Neuronal stem cell (in vitro differentiated cells): Measurements from ENCODE around the gene PRM2.

Source experiments
- DNase-seq: peaks from one replicate; pipeline ENCODE4 v3.0.0-alpha.2; 2013; ENCODE audit warnings: low spot score
- H2AFZ ChIP-seq: one replicate; pipeline ENCODE4 v1.6.1; 2013; ENCODE audit warnings: mild to moderate bottlenecking, low read length, inconsistent platforms
- H2AK5ac ChIP-seq: 2 replicates; pipeline ENCODE4 v1.6.1; 2013; ENCODE audit warnings: low read depth, mild to moderate bottlenecking, inconsistent platforms, low read length, moderate library complexity, mixed read lengths
- H2BK120ac ChIP-seq: 2 replicates; pipeline ENCODE4 v1.6.1; 2013; ENCODE audit warnings: low read depth, mild to moderate bottlenecking, inconsistent platforms, low read length, moderate library complexity, mixed read lengths
- H2BK12ac ChIP-seq: one replicate; pipeline ENCODE4 v1.6.1; 2013; ENCODE audit warnings: low read length, inconsistent platforms
- H2BK15ac ChIP-seq: 2 replicates; pipeline ENCODE4 v1.6.1; 2013; ENCODE audit warnings: mild to moderate bottlenecking, low read length, inconsistent platforms, mixed read lengths
- H2BK5ac ChIP-seq: one replicate; pipeline ENCODE4 v1.6.1; 2013; ENCODE audit warnings: inconsistent platforms, mild to moderate bottlenecking, low read length, moderate library complexity
- H3K14ac ChIP-seq: one replicate; pipeline ENCODE4 v1.6.1; 2013; ENCODE audit warnings: low read length, inconsistent platforms
- H3K18ac ChIP-seq: 2 replicates; pipeline ENCODE4 v1.6.1; 2013; ENCODE audit warnings: low read length, inconsistent platforms
- H3K23ac ChIP-seq: 2 replicates; pipeline ENCODE4 v1.6.1; 2013; ENCODE audit warnings: low read depth, mild to moderate bottlenecking, mixed read lengths, low read length, inconsistent platforms; ENCODE audit not compliant: poor library complexity
- H3K27ac ChIP-seq: replicated peaks from 3 replicates; pipeline ENCODE4 v1.5.1; 2013; ENCODE audit warnings: low read length, inconsistent platforms
- H3K27me3 ChIP-seq, 3 experiments: 2 replicates each; pipeline ENCODE4 v1.6.1; 2013; ENCODE audit warnings: low read length in 3 of 3, mild to moderate bottlenecking in 2 of 3, inconsistent platforms in 1 of 3, low read depth in 1 of 3, mixed read lengths in 1 of 3, moderate library complexity in 1 of 3; ENCODE audit not compliant: control insufficient read depth in 3 of 3, insufficient read depth in 3 of 3
- H3K36me3 ChIP-seq, 2 donors: replicated peaks in 1 of 2; 2 replicates each; pipeline ENCODE4 v1.6.1; 2013; ENCODE audit warnings: low read length in 2 of 2; ENCODE audit not compliant: control insufficient read depth in 2 of 2, insufficient read depth in 2 of 2
- H3K4ac ChIP-seq: 2 replicates; pipeline ENCODE4 v1.6.1; 2013; ENCODE audit warnings: inconsistent platforms, mild to moderate bottlenecking, low read length, moderate library complexity
- H3K4me1 ChIP-seq, 2 donors: 1 replicate in 1 of 2; 2 replicates in 1 of 2; pipeline ENCODE4 v1.6.1; 2013; ENCODE audit warnings: low read length in 2 of 2, low read depth in 1 of 2; ENCODE audit not compliant: control insufficient read depth in 2 of 2, insufficient read depth in 1 of 2
- H3K4me2 ChIP-seq: one replicate; pipeline ENCODE4 v1.6.1; 2013; ENCODE audit warnings: mild to moderate bottlenecking, low read length, inconsistent platforms; ENCODE audit not compliant: insufficient read depth, poor library complexity, severe bottlenecking
- H3K4me3 ChIP-seq, 2 donors: 2 replicates each; pipeline ENCODE4 v1.5.1; 2013; ENCODE audit warnings: low read length in 2 of 2, mild to moderate bottlenecking in 2 of 2, inconsistent platforms in 1 of 2, moderate library complexity in 1 of 2
- H3K79me1 ChIP-seq: one replicate; pipeline ENCODE4 v1.6.1; 2013; ENCODE audit warnings: low read depth, mild to moderate bottlenecking, inconsistent platforms, low read length, moderate library complexity
- H3K9ac ChIP-seq: one replicate; pipeline ENCODE4 v1.6.1; 2013; ENCODE audit warnings: mild to moderate bottlenecking, low read depth, low read length, inconsistent platforms; ENCODE audit not compliant: poor library complexity
- H3K9me3 ChIP-seq, 2 donors: replicated peaks in 1 of 2; 2 replicates each; pipeline versions ENCODE3 to v1.6.1; 2013; ENCODE audit warnings: low read length in 2 of 2, mild to moderate bottlenecking in 2 of 2, inconsistent platforms in 1 of 2, low read depth in 1 of 2, mixed read lengths in 1 of 2, moderate library complexity in 1 of 2; ENCODE audit not compliant: control insufficient read depth in 2 of 2, insufficient read depth in 1 of 2
- H4K8ac ChIP-seq: one replicate; pipeline ENCODE4 v1.6.1; 2013; ENCODE audit warnings: low read depth, mild to moderate bottlenecking, inconsistent platforms, low read length, moderate library complexity
- H4K91ac ChIP-seq: one replicate; pipeline ENCODE4 v1.6.1; 2013; ENCODE audit warnings: low read length, low read depth, mild to moderate bottlenecking, inconsistent platforms; ENCODE audit not compliant: poor library complexity
- WGBS, 2 donors: extraction: QIAGEN DNeasy Blood & Tissue Kit; methylation state at CpG; one replicate each; pipeline ENCODE4 v1.1.7; 2013; ENCODE audit warnings: missing lambda C conversion rate in 2 of 2, mixed read lengths in 1 of 2; ENCODE audit not compliant: insufficient read length in 2 of 2, insufficient replicate concordance in 1 of 2; ENCODE audit errors: extremely low coverage in 2 of 2; 5-methylcytosine and 5-hydroxymethylcytosine counted together

The PRM2 gene

GRCh38 chr16:11322823-11323222 is 46.5 kb upstream of the PRM2 start:
- H3K79me1 ChIP-seq, result peaks cover 2% of the 10 kb centered on the region
- WGBS, 2 donors, result no CpG with 5 or more reads among the region's 3 CpGs

GRCh38 chr16:11321662-11322061 is 45.4 kb upstream of the PRM2 start:
- no peak overlapping the region for H4K91ac ChIP-seq
- H2AK5ac ChIP-seq, result no peak overlapping the region
- H2BK120ac ChIP-seq, result no peak overlapping the region
- DNase-seq, result no peak
- H3K4me2 ChIP-seq, result no peak overlapping the region
- H3K18ac ChIP-seq, result no peak overlapping the region
- no peak overlapping the region for H2AFZ ChIP-seq
- no peak overlapping the region for H3K4ac ChIP-seq
- no peak overlapping the region for H3K4me3 ChIP-seq
- H3K14ac ChIP-seq, result no peak overlapping the region
- H3K27ac ChIP-seq, result no peak overlapping the region
- H2BK12ac ChIP-seq, result no peak overlapping the region
- no peak overlapping the region for H3K9ac ChIP-seq
- no peak overlapping the region for H4K8ac ChIP-seq
- peaks cover 0 to 2% of the 10 kb centered on the region in 2 donors for H3K9me3 ChIP-seq
- no peak overlapping the region for H3K23ac ChIP-seq
- H3K27me3 ChIP-seq, result no peaks in the 10 kb centered on the region
- no peak overlapping the region for H2BK5ac ChIP-seq
- H3K79me1 ChIP-seq, result no peaks in the 10 kb centered on the region
- H3K36me3 ChIP-seq, result no peaks in the 10 kb centered on the region
- WGBS, 2 donors, result no CpG with 5 or more reads among the region's 5 CpGs
- H2BK15ac ChIP-seq, result no peak overlapping the region
- peaks cover 0 to 12% of the 10 kb centered on the region in 2 donors for H3K4me1 ChIP-seq

More at GRCh38 chr16:11322823-11323222, 46.5 kb upstream of the PRM2 start:
- no peak for DNase-seq
- Histone ChIP-seq H4K91ac (no peak overlapping the region), H3K4ac (no peak overlapping the region), H3K9ac (no peak overlapping the region), H2AK5ac (no peak overlapping the region), H2BK15ac (no peak overlapping the region), H3K36me3 (no peaks in the 10 kb centered on the region), H3K4me2 (no peak overlapping the region), H3K4me1 (peaks cover 2 to 10% of the 10 kb centered on the region in 2 donors), H2AFZ (no peak overlapping the region), H3K27me3 (no peaks in the 10 kb centered on the region), H2BK5ac (no peak overlapping the region), H3K4me3 (no peak overlapping the region), H2BK120ac (no peak overlapping the region), H4K8ac (no peak overlapping the region), H3K23ac (no peak overlapping the region), H3K18ac (no peak overlapping the region), H3K9me3 (peaks cover 0 to 2% of the 10 kb centered on the region in 2 donors), H2BK12ac (no peak overlapping the region), H3K14ac (no peak overlapping the region), H3K27ac (no peak overlapping the region)

GRCh38 chr16:11320170-11320569 is 43.9 kb upstream of the PRM2 start:
- no CpG with 5 or more reads among the region's 10 CpGs for WGBS, 2 donors

GRCh38 chr16:11319529-11320146 is 43.4 kb upstream of the PRM2 start:
- Histone ChIP-seq H4K91ac (no peak overlapping the region), H2BK5ac (no peak overlapping the region), H4K8ac (no peak overlapping the region), H2BK120ac (no peak overlapping the region), H3K14ac (no peak overlapping the region), H3K9me3 (peaks cover 0 to 2% of the 10 kb centered on the region in 2 donors), H2AK5ac (peak overlapping the region; percentile 87), H3K79me1 (no peaks in the 10 kb centered on the region), H2BK15ac (peak overlapping the region; percentile 35), H3K36me3 (no peaks in the 10 kb centered on the region), H2AFZ (no peak overlapping the region), H3K27me3 (peaks cover 0 to 4% (median 0%) of the 10 kb centered on the region in 3 experiments), H3K18ac (peak overlapping the region; percentile 13), H3K4me1 (peaks cover 5 to 19% of the 10 kb centered on the region in 2 donors), H3K27ac (no peak overlapping the region), H3K4ac (no peak overlapping the region), H3K9ac (no peak overlapping the region), H3K4me2 (no peak overlapping the region), H3K4me3 (no peak overlapping the region), H3K23ac (peak overlapping the region; percentile 37), H2BK12ac (no peak overlapping the region)
- no CpG with 5 or more reads among the region's 8 CpGs for WGBS, 2 donors
- DNase-seq, result no peak

More at GRCh38 chr16:11320170-11320569, 43.9 kb upstream of the PRM2 start:
- Histone ChIP-seq H2AK5ac (no peak overlapping the region), H4K8ac (no peak overlapping the region), H3K9ac (no peak overlapping the region), H3K27ac (no peak overlapping the region), H3K4me1 (peaks cover 5 to 17% of the 10 kb centered on the region in 2 donors), H3K23ac (no peak overlapping the region), H2BK120ac (no peak overlapping the region), H4K91ac (no peak overlapping the region), H3K79me1 (no peaks in the 10 kb centered on the region), H3K4me3 (no peak overlapping the region), H2BK5ac (no peak overlapping the region), H3K4ac (no peak overlapping the region), H2BK15ac (no peak overlapping the region), H3K4me2 (no peak overlapping the region), H2BK12ac (peak overlapping the region; percentile 63), H3K27me3 (peaks cover 0 to 4% (median 0%) of the 10 kb centered on the region in 3 experiments), H3K36me3 (no peaks in the 10 kb centered on the region), H3K14ac (no peak overlapping the region), H3K9me3 (peaks cover 0 to 2% of the 10 kb centered on the region in 2 donors), H2AFZ (no peak overlapping the region), H3K18ac (no peak overlapping the region)
- DNase-seq, result no peak
